Measurements from ENCODE around the gene SPINT2. TPM values are rescaled to one million over a fixed set of nuclear protein-coding genes. Genes with fewer than 3 reads are reported as not detected.

SPINT2 gene
- total RNA-seq, 1 experiment from 2014 or later: 1,006 TPM

DNA sequence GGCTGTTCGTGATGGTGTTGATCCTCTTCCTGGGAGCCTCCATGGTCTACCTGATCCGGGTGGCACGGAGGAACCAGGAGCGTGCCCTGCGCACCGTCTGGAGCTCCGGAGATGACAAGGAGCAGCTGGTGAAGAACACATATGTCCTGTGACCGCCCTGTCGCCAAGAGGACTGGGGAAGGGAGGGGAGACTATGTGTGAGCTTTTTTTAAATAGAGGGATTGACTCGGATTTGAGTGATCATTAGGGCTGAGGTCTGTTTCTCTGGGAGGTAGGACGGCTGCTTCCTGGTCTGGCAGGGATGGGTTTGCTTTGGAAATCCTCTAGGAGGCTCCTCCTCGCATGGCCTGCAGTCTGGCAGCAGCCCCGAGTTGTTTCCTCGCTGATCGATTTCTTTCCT is 27.5 kb downstream of the SPINT2 start:
- TF ChIP-seq REST (IDR thresholded peaks at IDR 0.05; ENCODE audit: insufficient read depth in 1 of 2, low read depth in 2 of 2, low read length in 1 of 2): no peak
- no peak for TF ChIP-seq SIN3A (IDR thresholded peaks at IDR 0.05; ENCODE audit: borderline replicate concordance, insufficient read depth, low read depth, low read length)
- TF ChIP-seq POLR2AphosphoS5 (IDR thresholded peaks at IDR 0.05; ENCODE audit: low read depth, low read length): no peak
- TF ChIP-seq CTCF (IDR thresholded peaks at IDR 0.05): no peak
- no peak for TF ChIP-seq TCF7L2 (IDR thresholded peaks at IDR 0.05; ENCODE audit: low read depth, low read length)
- CTCF ChIA-PET: no interaction called here
- TSS peak; percentile 91 for BruUV-seq (replicated peaks)
- in situ Hi-C loops (cut with HindIII; ENCODE audit: low pct_unique_long_range_greater_than_20kb, low sequenced_read_pairs): no loop called here
- no peak for DNase-seq (ENCODE audit: low read depth, low spot score)
- Histone ChIP-seq H3K27ac (ENCODE audit: low read length) (peak overlapping the region; percentile 32), H3K27me3 (ENCODE audit: control insufficient read depth, insufficient read depth, low read length) (no peaks in the 10 kb centered on the region), H3K4me3 (ENCODE audit: low read depth in 2 of 2, low read length in 2 of 2) (no peak overlapping the region), H3K9me3 (ENCODE audit: control insufficient read depth, insufficient read depth, low read depth, low read length) (no peaks in the 10 kb centered on the region), H3K36me3 (ENCODE audit: control insufficient read depth, insufficient read depth, low read length) (peaks cover 13% of the 10 kb centered on the region), H3K4me1 (ENCODE audit: control insufficient read depth, insufficient read depth, low read length) (peaks cover 36% of the 10 kb centered on the region)
- POLR2A ChIA-PET: no interaction called here
- ATAC-seq: 0 out of 2 replicates have a peak, but pooled peaks have one; percentile 14
- intact Hi-C loops (cut with micrococcal nuclease; ENCODE audit: unreplicated experiment): no loop called here

DNA sequence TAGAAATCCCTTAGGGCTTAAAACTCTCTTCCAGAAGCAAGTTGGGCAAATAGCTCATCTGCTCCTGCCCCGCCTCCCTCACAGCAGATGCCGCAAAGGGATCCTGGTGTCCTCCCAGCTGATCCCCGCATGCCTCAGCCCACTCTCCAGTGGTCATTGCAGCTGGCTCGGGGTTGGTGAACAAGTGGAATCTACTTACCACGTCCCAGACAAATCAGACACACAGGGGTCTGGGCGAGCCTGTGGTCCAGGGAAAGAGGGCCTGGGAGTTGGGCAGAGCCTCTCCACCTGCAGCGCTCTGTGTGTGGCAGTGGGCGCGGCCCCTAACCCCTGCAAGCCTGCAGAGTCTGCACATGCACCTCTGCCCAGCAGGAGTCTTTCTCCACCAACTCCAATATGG is 28.9 kb downstream of the SPINT2 start:
- ChIA-PET CTCF (no interaction called here), POLR2A (no interaction called here)
- no peak overlapping the region for H3K4me3 ChIP-seq (ENCODE audit: low read depth in 2 of 2, low read length in 2 of 2)
- intact Hi-C loops (cut with micrococcal nuclease; ENCODE audit: unreplicated experiment): no loop called here
- no peaks in the 10 kb centered on the region for H3K9me3 ChIP-seq (ENCODE audit: control insufficient read depth, insufficient read depth, low read depth, low read length)
- ATAC-seq: no peak
- no TSS peak for BruUV-seq (replicated peaks)
- peak overlapping the region; percentile 32; the same call in 1 of the 2 replicates for H3K27ac ChIP-seq (ENCODE audit: low read length)
- no peaks in the 10 kb centered on the region for H3K27me3 ChIP-seq (ENCODE audit: control insufficient read depth, insufficient read depth, low read length)
- no peak for DNase-seq (ENCODE audit: low read depth, low spot score)
- no peak for TF ChIP-seq REST (IDR thresholded peaks at IDR 0.05; ENCODE audit: insufficient read depth in 1 of 2, low read depth in 2 of 2, low read length in 1 of 2)
- TF ChIP-seq TCF7L2 (IDR thresholded peaks at IDR 0.05; ENCODE audit: low read depth, low read length): no peak
- no peak for TF ChIP-seq CTCF (IDR thresholded peaks at IDR 0.05)
- TF ChIP-seq POLR2AphosphoS5 (IDR thresholded peaks at IDR 0.05; ENCODE audit: low read depth, low read length): no peak
- TF ChIP-seq SIN3A (IDR thresholded peaks at IDR 0.05; ENCODE audit: borderline replicate concordance, insufficient read depth, low read depth, low read length): no peak
- peaks cover 43% of the 10 kb centered on the region for H3K4me1 ChIP-seq (ENCODE audit: control insufficient read depth, insufficient read depth, low read length)
- peaks cover 9% of the 10 kb centered on the region for H3K36me3 ChIP-seq (ENCODE audit: control insufficient read depth, insufficient read depth, low read length)
- in situ Hi-C loops (cut with HindIII; ENCODE audit: low pct_unique_long_range_greater_than_20kb, low sequenced_read_pairs): no loop called here

Measured in Panc1 (cell line).